T-helper 1 cell treated with Interleukin-12 subunit alpha and Interleukin-12 subunit beta and Interleukin-4 antibody, amounts not matched to agents 30 μg/mL and 1 μg/mL, for 36 hours (primary cell): ENCODE data around the gene SH3PXD2A.
"Not testable (repeated sequence)": the region's sequence is repeated elsewhere in the genome, so short reads cannot be mapped to it uniquely, and the experiment has no call there.

ENCODE experiments used
- H3K27ac Mint-ChIP-seq: one replicate; pipeline ENCODE4 v1.8.0; 2021; ENCODE audit warnings: mild to moderate bottlenecking, mixed read lengths
- H3K27me3 Mint-ChIP-seq: one replicate; pipeline ENCODE4 v1.8.0; 2021; ENCODE audit warnings: low read depth, mixed read lengths
- H3K36me3 Mint-ChIP-seq: one replicate; pipeline ENCODE4 v1.8.0; 2021; ENCODE audit warnings: low read depth, mixed read lengths
- H3K4me1 Mint-ChIP-seq: one replicate; pipeline ENCODE4 v1.8.0; 2021; ENCODE audit warnings: low read depth, mixed read lengths
- H3K4me3 Mint-ChIP-seq: one replicate; pipeline ENCODE4 v1.8.0; 2021; ENCODE audit warnings: mild to moderate bottlenecking, moderate library complexity, mixed read lengths
- H3K9me3 Mint-ChIP-seq: one replicate; pipeline ENCODE4 v1.8.0; 2021; ENCODE audit warnings: mixed read lengths

The SH3PXD2A gene

GRCh38 chr10:103733045-103733419, 122.3 kb downstream of the SH3PXD2A start:
- peaks cover 4% of the 10 kb centered on the region for H3K27me3 Mint-ChIP-seq
- H3K9me3 Mint-ChIP-seq = no peaks in the 10 kb centered on the region
- peaks cover 16% of the 10 kb centered on the region for H3K4me1 Mint-ChIP-seq
- H3K27ac Mint-ChIP-seq = no peak overlapping the region
- H3K36me3 Mint-ChIP-seq = peaks cover 2% of the 10 kb centered on the region
- H3K4me3 Mint-ChIP-seq = no peak overlapping the region

GRCh38 chr10:103732339-103733044, 122.9 kb downstream of the SH3PXD2A start:
- Mint-ChIP-seq H3K36me3 (peaks cover 2% of the 10 kb centered on the region), H3K27me3 (peaks cover 4% of the 10 kb centered on the region), H3K27ac (no peak overlapping the region), H3K9me3 (no peaks in the 10 kb centered on the region), H3K4me1 (peaks cover 16% of the 10 kb centered on the region), H3K4me3 (no peak overlapping the region)

GRCh38 chr10:103731609-103732270, 123.6 kb downstream of the SH3PXD2A start:
- Mint-ChIP-seq H3K27ac (no peak overlapping the region), H3K36me3 (no peaks in the 10 kb centered on the region), H3K4me3 (no peak overlapping the region), H3K27me3 (peaks cover 4% of the 10 kb centered on the region), H3K4me1 (peaks cover 10% of the 10 kb centered on the region), H3K9me3 (no peaks in the 10 kb centered on the region)

- H3K27me3 Mint-ChIP-seq, H3K27ac Mint-ChIP-seq, H3K4me3 Mint-ChIP-seq, H3K9me3 Mint-ChIP-seq, H3K36me3 Mint-ChIP-seq, H3K4me1 Mint-ChIP-seq: not testable (repeated sequence)
Observed at GRCh38 chr10:103731026-103731425, 124.3 kb downstream of the SH3PXD2A start.

GRCh38 chr10:103729851-103730250, 125.5 kb downstream of the SH3PXD2A start:
- Mint-ChIP-seq H3K9me3 (no peaks in the 10 kb centered on the region), H3K4me3 (no peak overlapping the region), H3K27ac (no peak overlapping the region), H3K27me3 (peaks cover 4% of the 10 kb centered on the region), H3K36me3 (no peaks in the 10 kb centered on the region), H3K4me1 (peaks cover 9% of the 10 kb centered on the region)

- H3K4me1 Mint-ChIP-seq = peaks cover 9% of the 10 kb centered on the region
- no peaks in the 10 kb centered on the region for H3K9me3 Mint-ChIP-seq
- no peak overlapping the region for H3K4me3 Mint-ChIP-seq
- no peak overlapping the region for H3K27ac Mint-ChIP-seq
- H3K27me3 Mint-ChIP-seq = peaks cover 4% of the 10 kb centered on the region
- H3K36me3 Mint-ChIP-seq = no peaks in the 10 kb centered on the region
Observed at GRCh38 chr10:103727991-103728689, 127.2 kb downstream of the SH3PXD2A start.

- Mint-ChIP-seq H3K27me3 (peaks cover 3% of the 10 kb centered on the region), H3K27ac (no peak overlapping the region), H3K36me3 (no peaks in the 10 kb centered on the region), H3K4me1 (peaks cover 9% of the 10 kb centered on the region), H3K9me3 (no peaks in the 10 kb centered on the region), H3K4me3 (no peak overlapping the region)
Observed at GRCh38 chr10:103727546-103727963, 127.8 kb downstream of the SH3PXD2A start.

GRCh38 chr10:103726637-103727036, 128.7 kb downstream of the SH3PXD2A start:
- Mint-ChIP-seq H3K4me1 (peaks cover 6% of the 10 kb centered on the region), H3K27ac (no peak overlapping the region), H3K9me3 (no peaks in the 10 kb centered on the region), H3K4me3 (no peak overlapping the region), H3K27me3 (no peaks in the 10 kb centered on the region), H3K36me3 (no peaks in the 10 kb centered on the region)

GRCh38 chr10:103725242-103725641, 130.1 kb downstream of the SH3PXD2A start:
- no peaks in the 10 kb centered on the region for H3K9me3 Mint-ChIP-seq
- no peaks in the 10 kb centered on the region for H3K4me1 Mint-ChIP-seq
- H3K27ac Mint-ChIP-seq = no peak overlapping the region
- H3K4me3 Mint-ChIP-seq = no peak overlapping the region
- H3K36me3 Mint-ChIP-seq = no peaks in the 10 kb centered on the region
- no peaks in the 10 kb centered on the region for H3K27me3 Mint-ChIP-seq

GRCh38 chr10:103724771-103725170, 130.6 kb downstream of the SH3PXD2A start:
- H3K4me1 Mint-ChIP-seq = no peaks in the 10 kb centered on the region
- H3K27me3 Mint-ChIP-seq = no peaks in the 10 kb centered on the region
- H3K9me3 Mint-ChIP-seq = no peaks in the 10 kb centered on the region
- no peak overlapping the region for H3K27ac Mint-ChIP-seq
- no peaks in the 10 kb centered on the region for H3K36me3 Mint-ChIP-seq
- no peak overlapping the region for H3K4me3 Mint-ChIP-seq

GRCh38 chr10:103724074-103724473, 131.3 kb downstream of the SH3PXD2A start:
- no peak overlapping the region for H3K27ac Mint-ChIP-seq
- no peak overlapping the region for H3K4me3 Mint-ChIP-seq
- no peaks in the 10 kb centered on the region for H3K9me3 Mint-ChIP-seq
- H3K4me1 Mint-ChIP-seq = no peaks in the 10 kb centered on the region
- no peaks in the 10 kb centered on the region for H3K27me3 Mint-ChIP-seq
- no peaks in the 10 kb centered on the region for H3K36me3 Mint-ChIP-seq

GRCh38 chr10:103723557-103723956, 131.8 kb downstream of the SH3PXD2A start:
- Mint-ChIP-seq H3K4me3 (no peak overlapping the region), H3K27ac (no peak overlapping the region), H3K4me1 (no peaks in the 10 kb centered on the region), H3K9me3 (no peaks in the 10 kb centered on the region), H3K27me3 (no peaks in the 10 kb centered on the region), H3K36me3 (no peaks in the 10 kb centered on the region)

GRCh38 chr10:103722632-103723031, 132.7 kb downstream of the SH3PXD2A start:
- no peak overlapping the region for H3K4me3 Mint-ChIP-seq
- H3K27me3 Mint-ChIP-seq = no peaks in the 10 kb centered on the region
- H3K36me3 Mint-ChIP-seq = no peaks in the 10 kb centered on the region
- no peak overlapping the region for H3K27ac Mint-ChIP-seq
- H3K9me3 Mint-ChIP-seq = no peaks in the 10 kb centered on the region
- no peaks in the 10 kb centered on the region for H3K4me1 Mint-ChIP-seq

GRCh38 chr10:103720964-103721335, 134.4 kb downstream of the SH3PXD2A start:
- Mint-ChIP-seq H3K27ac (no peak overlapping the region), H3K4me1 (peaks cover 2% of the 10 kb centered on the region), H3K4me3 (no peak overlapping the region), H3K27me3 (no peaks in the 10 kb centered on the region), H3K36me3 (no peaks in the 10 kb centered on the region), H3K9me3 (no peaks in the 10 kb centered on the region)
